CD4-positive, alpha-beta T cell (primary cell): ENCODE measurements around the gene RAB1B. TPM values are rescaled to one million over a fixed set of nuclear protein-coding genes. Genes with fewer than 3 reads are reported as not detected.

Experiments
- ATAC-seq: fragments of 200-7000 bp; cut with Tn5 transposase; one replicate; pipeline ENCODE4 v1.10.0; 2022; ENCODE audit warnings: mild to moderate bottlenecking; ENCODE audit not compliant: poor library complexity
- CTCF ChIA-PET: fragments of 350-600 bp; sonication (Branson Sonifier 250); formaldehyde crosslinking; loops from one replicate; lab custom pipeline; 2021; ENCODE audit warnings: antibody characterized with exemption, inconsistent platforms; lab: Charles Lee
- POLR2A ChIA-PET: fragments of 350-600 bp; sonication (Branson Sonifier 250); formaldehyde crosslinking; loops from one replicate; lab custom pipeline; 2021; ENCODE audit warnings: antibody characterized with exemption, inconsistent platforms; lab: Charles Lee
- DNase-seq, 14 experiments: peaks; one replicate each; pipeline ENCODE4 v3.0.0-alpha.2; 2013 to 2020; ENCODE audit warnings: mixed read lengths in 2 of 14
- H3K27ac ChIP-seq, 2 donors: one replicate each; pipeline versions ENCODE4 v1.5.1 to v1.7.0; 2013; ENCODE audit warnings: low read length in 2 of 2, low read depth in 1 of 2, mild to moderate bottlenecking in 1 of 2
- H3K27me3 ChIP-seq, 2 experiments: 1 replicate in 1 of 2; 2 replicates in 1 of 2; pipeline versions ENCODE4 v1.6.1 to v1.7.0; 2013; ENCODE audit warnings: low read length in 2 of 2, control low read depth in 1 of 2, mild to moderate bottlenecking in 1 of 2, moderate library complexity in 1 of 2; ENCODE audit not compliant: insufficient read depth in 2 of 2, control insufficient read depth in 1 of 2
- H3K36me3 ChIP-seq: one replicate; pipeline ENCODE4 v1.6.1; 2013; ENCODE audit warnings: low read length, control low read depth; ENCODE audit not compliant: insufficient read depth
- H3K4me1 ChIP-seq: one replicate; pipeline ENCODE4 v1.6.1; 2013; ENCODE audit warnings: low read length, control low read depth; ENCODE audit not compliant: insufficient read depth
- H3K4me3 ChIP-seq: one replicate; pipeline ENCODE4 v1.5.1; 2013; ENCODE audit warnings: mild to moderate bottlenecking, low read length, moderate library complexity
- H3K9me3 ChIP-seq, 2 experiments: 1 replicate in 1 of 2; 2 replicates in 1 of 2; pipeline versions ENCODE4 v1.6.1 to v1.7.0; 2013; ENCODE audit warnings: low read length in 2 of 2, mild to moderate bottlenecking in 2 of 2, control low read depth in 1 of 2, moderate library complexity in 1 of 2; ENCODE audit not compliant: control insufficient read depth in 1 of 2, insufficient read depth in 1 of 2
- H3K27ac Mint-ChIP-seq: one replicate; pipeline ENCODE4 v1.8.0; 2020; ENCODE audit warnings: mixed read lengths
- H3K27me3 Mint-ChIP-seq: one replicate; pipeline ENCODE4 v1.8.0; 2021; ENCODE audit warnings: mixed read lengths
- H3K36me3 Mint-ChIP-seq: one replicate; pipeline ENCODE4 v1.8.0; 2021; ENCODE audit warnings: low read depth, mixed read lengths
- H3K4me1 Mint-ChIP-seq: one replicate; pipeline ENCODE4 v1.8.0; 2021; ENCODE audit warnings: low read depth, mixed read lengths
- H3K4me3 Mint-ChIP-seq: one replicate; pipeline ENCODE4 v1.8.0; 2020; ENCODE audit warnings: mild to moderate bottlenecking, mixed read lengths
- H3K9me3 Mint-ChIP-seq: one replicate; pipeline ENCODE4 v1.8.0; 2020; ENCODE audit warnings: mixed read lengths
- intact Hi-C, 2 experiments: fragments of 100-400 bp; cut with DNase I in 1 of 2; cut with micrococcal nuclease in 1 of 2; formaldehyde crosslinking; loops; one replicate each; pipeline versions ENCODE4 v1.15.1 to v1.9.0; 2023 to 2025; cut with DNase I, micrococcal nuclease
- total RNA-seq, 174 experiments: library from RNA in 2 of 174; stranded (reverse) in 2 of 174; gene quantifications; one replicate each; pipeline ENCODE4 v1.2.3 and lab custom pipeline; 2021 to 2026
- TF ChIP-seq, protein P1 (sequence below): fragments of 200-600 bp; IDR thresholded peaks from one replicate; pipeline ENCODE4 v1.8.0; 2022; ENCODE audit warnings: antibody characterized with exemption, mild to moderate bottlenecking

Gene RAB1B
- total RNA-seq, 2 experiments from 2014 or later: 27.4 to 29.4 TPM

DNA sequence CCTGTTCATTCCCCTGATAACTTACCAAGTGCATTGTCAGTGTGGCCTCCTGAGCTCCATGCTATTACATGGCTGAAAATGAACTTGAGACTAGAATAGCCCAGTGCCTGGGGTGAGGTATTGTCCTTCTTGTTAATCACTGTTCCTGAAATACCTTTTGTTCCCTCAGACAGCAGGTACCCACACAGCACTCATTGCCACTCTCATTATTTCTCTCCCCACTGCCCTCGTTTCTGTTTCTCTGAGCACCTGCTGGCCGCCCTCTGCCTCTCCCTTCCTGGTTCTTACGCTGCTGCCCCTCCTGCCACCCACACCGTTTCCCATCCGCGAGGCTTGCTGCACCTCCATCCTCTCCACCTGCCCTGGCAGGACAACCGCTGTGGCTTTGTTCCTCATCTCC is 36.9 kb upstream of the RAB1B start:
- H3K9me3 ChIP-seq: no peaks in the 10 kb centered on the region
- no peaks in the 10 kb centered on the region for H3K4me1 ChIP-seq
- no peaks in the 10 kb centered on the region for H3K9me3 Mint-ChIP-seq
- TF ChIP-seq, protein P1, sequence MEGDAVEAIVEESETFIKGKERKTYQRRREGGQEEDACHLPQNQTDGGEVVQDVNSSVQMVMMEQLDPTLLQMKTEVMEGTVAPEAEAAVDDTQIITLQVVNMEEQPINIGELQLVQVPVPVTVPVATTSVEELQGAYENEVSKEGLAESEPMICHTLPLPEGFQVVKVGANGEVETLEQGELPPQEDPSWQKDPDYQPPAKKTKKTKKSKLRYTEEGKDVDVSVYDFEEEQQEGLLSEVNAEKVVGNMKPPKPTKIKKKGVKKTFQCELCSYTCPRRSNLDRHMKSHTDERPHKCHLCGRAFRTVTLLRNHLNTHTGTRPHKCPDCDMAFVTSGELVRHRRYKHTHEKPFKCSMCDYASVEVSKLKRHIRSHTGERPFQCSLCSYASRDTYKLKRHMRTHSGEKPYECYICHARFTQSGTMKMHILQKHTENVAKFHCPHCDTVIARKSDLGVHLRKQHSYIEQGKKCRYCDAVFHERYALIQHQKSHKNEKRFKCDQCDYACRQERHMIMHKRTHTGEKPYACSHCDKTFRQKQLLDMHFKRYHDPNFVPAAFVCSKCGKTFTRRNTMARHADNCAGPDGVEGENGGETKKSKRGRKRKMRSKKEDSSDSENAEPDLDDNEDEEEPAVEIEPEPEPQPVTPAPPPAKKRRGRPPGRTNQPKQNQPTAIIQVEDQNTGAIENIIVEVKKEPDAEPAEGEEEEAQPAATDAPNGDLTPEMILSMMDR: no peak
- H3K27ac ChIP-seq: no peak overlapping the region
- H3K4me3 ChIP-seq: no peak overlapping the region
- H3K36me3 ChIP-seq: peaks cover 84% of the 10 kb centered on the region
- DNase-seq: no peak
- no peak for ATAC-seq
- peaks cover 88% of the 10 kb centered on the region for H3K36me3 Mint-ChIP-seq
- ChIA-PET POLR2A (no interaction called here), CTCF (no interaction called here)
- no peaks in the 10 kb centered on the region for H3K4me1 Mint-ChIP-seq
- intact Hi-C loops: no loop called here
- H3K27me3 Mint-ChIP-seq: no peaks in the 10 kb centered on the region
- H3K27me3 ChIP-seq: no peaks in the 10 kb centered on the region
- H3K27ac Mint-ChIP-seq: no peak overlapping the region
- no peak overlapping the region for H3K4me3 Mint-ChIP-seq

DNA sequence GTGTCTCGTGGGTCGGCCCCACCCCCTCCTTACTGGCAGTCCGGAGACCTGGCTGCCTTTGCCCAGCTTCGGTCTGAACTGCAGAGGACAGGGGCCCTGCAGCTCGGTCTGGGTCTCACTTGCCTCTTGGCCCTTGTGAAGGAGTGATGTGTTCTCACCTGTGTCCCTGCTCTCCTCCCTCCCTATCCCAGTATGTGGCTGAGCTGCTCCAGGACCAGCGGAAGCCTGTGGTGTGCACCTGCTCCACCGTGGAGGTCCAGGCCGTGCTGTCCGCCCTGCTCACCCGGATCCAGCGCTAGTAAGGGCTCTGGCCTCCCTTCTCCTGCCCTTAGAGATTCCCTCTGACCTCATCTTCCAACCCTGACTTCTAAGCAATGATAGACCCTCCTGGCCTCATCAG is 35.7 kb upstream of the RAB1B start:
- intact Hi-C loops: no loop called here
- no peaks in the 10 kb centered on the region for H3K4me1 Mint-ChIP-seq
- no peaks in the 10 kb centered on the region for H3K27me3 Mint-ChIP-seq
- H3K4me3 ChIP-seq: no peak overlapping the region
- H3K27me3 ChIP-seq: no peaks in the 10 kb centered on the region
- ATAC-seq: no peak
- DNase-seq: no peak
- no peaks in the 10 kb centered on the region for H3K4me1 ChIP-seq
- H3K27ac ChIP-seq: no peak overlapping the region
- TF ChIP-seq, protein P1: no peak
- POLR2A ChIA-PET: no interaction called here
- no peaks in the 10 kb centered on the region for H3K9me3 Mint-ChIP-seq
- H3K9me3 ChIP-seq: no peaks in the 10 kb centered on the region
- H3K4me3 Mint-ChIP-seq: no peak overlapping the region
- peaks cover 86% of the 10 kb centered on the region for H3K36me3 ChIP-seq
- H3K36me3 Mint-ChIP-seq: peaks cover 81% of the 10 kb centered on the region
- CTCF ChIA-PET: no interaction called here
- H3K27ac Mint-ChIP-seq: no peak overlapping the region

DNA sequence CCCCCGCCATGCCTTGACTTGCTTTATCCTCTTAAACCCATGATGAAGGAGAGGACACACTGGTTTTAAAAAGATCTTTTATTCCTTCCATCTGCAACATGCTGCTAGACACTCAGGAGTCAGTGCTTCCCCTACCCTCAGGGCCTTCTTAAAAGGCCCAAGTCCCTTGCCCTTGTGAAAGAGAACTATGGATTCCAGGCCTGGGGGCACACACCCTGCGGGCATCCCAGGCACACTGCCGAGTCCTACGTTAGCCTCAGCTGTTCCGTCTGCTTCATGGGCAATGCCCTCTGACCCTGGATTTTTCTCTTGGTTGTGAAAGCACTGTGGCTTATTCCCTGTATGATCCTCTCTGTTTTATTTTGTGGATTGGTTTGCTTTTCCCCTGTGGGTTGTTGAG is 35.1 kb upstream of the RAB1B start:
- CTCF ChIA-PET: no interaction called here
- H3K36me3 ChIP-seq: peaks cover 85% of the 10 kb centered on the region
- DNase-seq (no peak), ATAC-seq (no peak)
- Mint-ChIP-seq H3K4me3 (no peak overlapping the region), H3K4me1 (no peaks in the 10 kb centered on the region), H3K9me3 (no peaks in the 10 kb centered on the region), H3K27ac (no peak overlapping the region), H3K27me3 (no peaks in the 10 kb centered on the region), H3K36me3 (peaks cover 81% of the 10 kb centered on the region)
- H3K27me3 ChIP-seq: no peaks in the 10 kb centered on the region
- no peak overlapping the region for H3K4me3 ChIP-seq
- intact Hi-C loops: no loop called here
- no peaks in the 10 kb centered on the region for H3K9me3 ChIP-seq
- no peak overlapping the region for H3K27ac ChIP-seq
- TF ChIP-seq, protein P1: no peak
- H3K4me1 ChIP-seq: no peaks in the 10 kb centered on the region
- POLR2A ChIA-PET: interaction anchor here (0.9 kb wide), 1 partner anchor 34 kb away, joined by 3 read pairs; no protein-coding TSS in a partner anchor
